Cardiac atrium fibroblast (primary cell): Measurements from ENCODE around the gene ENAM. TPM values are rescaled to one million over a fixed set of nuclear protein-coding genes. Genes with fewer than 3 reads are reported as not detected.

Experiments used
- total RNA-seq: library from RNA; depleted of rRNA; stranded (reverse); fragments of >200 nt; gene quantifications from 2 replicates; pipeline ENCODE4 v1.2.3, GENCODE V29; 2015

The ENAM gene
- total RNA-seq, result not detected in 2 replicates

DNA sequence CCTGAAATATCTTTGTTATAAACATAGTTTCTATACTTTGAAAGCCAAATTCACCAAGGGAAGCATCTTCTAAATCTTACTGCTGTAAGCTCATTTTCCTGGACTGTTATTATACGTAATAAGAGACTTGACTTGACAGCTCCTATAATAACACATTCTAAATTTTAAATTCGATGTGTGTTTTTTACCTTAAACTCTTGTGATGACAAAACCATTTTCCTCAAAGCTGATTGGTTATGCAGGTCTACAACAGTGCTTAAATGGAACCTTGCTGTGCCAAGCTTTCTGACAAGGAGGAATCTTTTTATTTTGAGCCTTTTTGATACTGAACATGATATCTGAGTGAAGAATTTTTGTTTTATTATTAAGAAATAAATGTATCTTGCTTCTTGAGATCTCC is at the start of gene ENAM:
Gene ENAM (plus strand): TSS at position 301 of the 400 bp plus-strand sequence. CDS start 757 bp downstream, outside the sequence.

DNA sequence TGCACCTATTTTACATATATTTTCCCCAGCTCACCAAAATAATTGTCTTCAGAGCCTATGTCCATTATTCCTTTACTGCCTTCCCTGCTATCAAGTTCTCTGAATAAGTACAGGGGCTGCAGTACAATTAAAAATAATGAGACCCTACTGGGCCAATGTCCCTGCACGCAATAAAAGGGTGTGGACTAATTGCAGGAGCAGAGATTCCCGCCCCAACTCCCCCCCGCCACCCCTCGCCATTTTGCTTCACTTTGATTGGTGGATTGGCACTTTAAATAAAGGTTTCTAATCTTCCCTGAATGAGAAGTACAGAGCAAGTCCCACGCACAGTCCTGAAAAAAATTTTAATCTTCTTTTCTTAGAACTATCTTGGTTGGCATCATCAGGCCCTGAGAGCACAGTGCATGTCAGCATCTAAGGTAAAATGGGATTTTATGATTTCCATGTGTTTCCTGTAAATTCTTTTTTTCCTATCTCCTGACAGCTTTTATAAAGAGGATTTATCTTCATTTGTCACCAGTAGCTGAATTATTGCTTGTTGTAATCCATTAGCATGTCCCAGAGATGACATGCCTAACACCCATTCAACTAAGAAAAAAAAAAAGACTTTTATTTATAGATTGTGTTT is 36.5 kb upstream of the ENAM start, which contains the start of gene AMBN:
Gene AMBN (plus strand): TSS at position 302 of the 628 bp plus-strand sequence. CDS start 103 bp downstream, at position 405.

DNA sequence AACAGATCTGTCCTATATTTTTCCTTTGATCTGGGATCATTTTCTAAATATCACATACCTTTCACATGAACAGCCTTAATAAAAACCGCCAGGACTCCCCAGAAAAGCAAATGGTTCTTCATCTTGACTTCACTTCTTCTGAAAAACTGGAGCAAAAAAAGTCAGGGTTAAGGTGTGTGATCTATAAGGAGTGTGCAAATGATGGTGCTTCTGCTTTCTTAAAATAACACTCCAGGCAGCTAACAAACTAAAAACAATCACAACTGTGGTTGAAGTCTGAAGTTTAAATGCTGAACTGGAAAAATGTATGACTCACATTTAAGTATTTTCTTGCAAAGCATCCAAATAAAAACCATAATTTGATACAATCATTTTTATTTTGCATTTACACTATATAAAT is 37.8 kb downstream of the ENAM start, which contains the start of gene JCHAIN:
Gene JCHAIN (minus strand): TSS at position 140 of the 400 bp plus-strand sequence. CDS start 18 bp downstream, at position 122.

GRCh38 chr4:70687821-70688794 is 59.6 kb downstream of the ENAM start, which contains the start of gene UTP3:
Gene UTP3 (plus strand): TSS chr4:70688532. CDS start chr4:70688678, 146 bp downstream.

Other genes starting within 250 kb of the ENAM start
- not detected in 2 replicates for gene SMR3B, start 245.6 kb upstream of the ENAM start, total RNA-seq
- gene OPRPN, start 230.8 kb upstream of the ENAM start, total RNA-seq, result not detected in 2 replicates
- not detected in 2 replicates for gene MUC7, start 156.5 kb upstream of the ENAM start, total RNA-seq
- gene AMTN, start 110.2 kb upstream of the ENAM start, total RNA-seq, result not detected in 2 replicates
- gene AMBN, start 36.5 kb upstream of the ENAM start, total RNA-seq, result not detected in 2 replicates
- gene JCHAIN, start 37.8 kb downstream of the ENAM start, total RNA-seq, result not detected in 2 replicates
- 15.9 and 18.2 TPM in 2 replicates for gene UTP3, start 59.8 kb downstream of the ENAM start, total RNA-seq
- 8.5 and 9.9 TPM in 2 replicates for gene RUFY3, start 93.2 kb downstream of the ENAM start, total RNA-seq
- 80.0 and 89.9 TPM in 2 replicates for gene GRSF1, start 211.1 kb downstream of the ENAM start, total RNA-seq